ENCODE data around the gene ZBTB24.

DNA sequence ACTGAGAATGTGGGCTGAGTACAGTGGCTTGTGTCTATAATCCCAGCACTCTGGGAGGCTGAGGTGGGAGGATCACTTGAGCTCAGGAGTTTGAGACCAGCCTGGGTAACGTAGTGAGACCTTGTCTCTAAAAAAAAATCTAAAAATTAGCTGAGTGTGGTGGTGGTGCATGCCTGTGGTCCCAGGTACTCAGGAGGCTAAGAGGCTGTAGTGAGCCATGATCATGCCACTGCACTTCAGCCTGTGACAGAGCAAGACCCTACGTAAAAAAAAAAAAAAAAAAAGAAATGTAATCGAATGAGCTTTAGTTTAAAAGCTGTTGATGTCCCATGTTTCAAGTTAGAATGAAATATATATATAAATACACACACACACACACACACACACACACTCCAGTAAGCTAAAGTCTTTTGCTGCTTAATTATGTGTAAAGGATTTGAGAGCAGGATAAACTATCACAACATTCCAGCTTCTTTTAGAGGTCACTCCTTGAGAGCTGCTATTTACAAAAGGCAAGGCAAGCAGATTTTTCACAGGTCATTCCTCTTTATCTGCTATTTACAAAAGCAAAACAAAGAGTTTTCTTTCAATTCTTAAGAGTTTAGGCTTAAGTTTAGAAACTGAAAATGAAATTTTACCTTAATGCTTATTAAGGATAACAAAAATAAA lies 22.7 kb downstream of the ZBTB24 start:
- no peak for TF ChIP-seq CTCF (conservative IDR thresholded peaks at IDR 0.05; ENCODE audit: low read length)
- TF ChIP-seq EZH2phosphoT487 (IDR thresholded peaks at IDR 0.05; ENCODE audit: borderline replicate concordance, low read depth, low read length) = no peak
